SK-N-SH (cell line): ENCODE data around the gene PKM. TPM values are rescaled to one million over a fixed set of nuclear protein-coding genes. Genes with fewer than 3 reads are reported as not detected.

Source experiments
- CTCF ChIA-PET: fragments of 300-600, 350-600 bp; formaldehyde crosslinking; extraction: SDS; loops from one replicate; lab custom pipeline; 2021; lab: Yijun Ruan, JAX
- POLR2A ChIA-PET: fragments of 350-600 bp; sonication (Branson Sonifier 250); formaldehyde crosslinking; extraction: SDS; loops from one replicate; lab custom pipeline; 2020; ENCODE audit warnings: antibody characterized with exemption, inconsistent platforms; lab: Yijun Ruan, JAX
- DNase-seq: peaks from one replicate; pipeline ENCODE4 v3.0.0; 2012
- H2AFZ ChIP-seq: fragments of 200-600 bp; sonication (generic); 2 replicates; pipeline ENCODE4 v1.8.1; 2016; ENCODE audit warnings: antibody characterized with exemption, mild to moderate bottlenecking, low read depth
- H3F3A ChIP-seq: fragments of 200-600 bp; sonication (generic); replicated peaks from 2 replicates; pipeline ENCODE3; 2016; ENCODE audit warnings: antibody characterized with exemption, mild to moderate bottlenecking; ENCODE audit not compliant: insufficient read depth
- H3K27ac ChIP-seq, 2 experiments: fragments of 200-500 bp in 1 of 2; fragments of 200-600 bp in 1 of 2; sonication (Bioruptor generic) in 1 of 2; sonication (generic), shearing (Covaris generic) in 1 of 2; 2 replicates each; pipeline versions ENCODE4 v1.5.1 to v1.6.1; 2014 to 2016; ENCODE audit warnings: low read depth in 2 of 2, inconsistent platforms in 1 of 2, low read length in 1 of 2, mild to moderate bottlenecking in 1 of 2, mixed read lengths in 1 of 2
- H3K27me3 ChIP-seq: fragments of 200-600 bp; sonication (generic), shearing (Covaris generic); 2 replicates; pipeline ENCODE4 v1.6.1; 2016; ENCODE audit warnings: mixed run types; ENCODE audit not compliant: insufficient read depth
- H3K36me3 ChIP-seq, 2 experiments: fragments of 200-500 bp in 1 of 2; fragments of 200-600 bp in 1 of 2; sonication (Bioruptor generic) in 1 of 2; sonication (generic) in 1 of 2; replicated peaks in 1 of 2; 2 replicates each; pipeline versions ENCODE3 to v1.5.1; 2014 to 2016; ENCODE audit warnings: low read length in 1 of 2, mild to moderate bottlenecking in 1 of 2; ENCODE audit not compliant: insufficient read depth in 2 of 2, control insufficient read depth in 1 of 2
- H3K4me1 ChIP-seq, 2 experiments: fragments of 200-500 bp in 1 of 2; fragments of 200-600 bp in 1 of 2; sonication (Bioruptor generic) in 1 of 2; sonication (generic), shearing (Covaris generic) in 1 of 2; 2 replicates each; pipeline versions ENCODE4 v1.5.1 to v1.6.1; 2014 to 2016; ENCODE audit warnings: low read depth in 1 of 2, low read length in 1 of 2, mixed run types in 1 of 2; ENCODE audit not compliant: insufficient read depth in 2 of 2, control insufficient read depth in 1 of 2
- H3K4me2 ChIP-seq: fragments of 200-600 bp; sonication (generic), shearing (Covaris generic); 2 replicates; pipeline ENCODE4 v1.6.1; 2017; ENCODE audit warnings: mixed run types
- H3K4me3 ChIP-seq, 2 experiments: fragments of 200-500 bp in 1 of 2; fragments of 200-600 bp in 1 of 2; sonication (Bioruptor generic) in 1 of 2; sonication (generic), shearing (Covaris generic) in 1 of 2; 2 replicates each; pipeline versions ENCODE4 v1.5.1 to v1.8.1; 2014 to 2016; ENCODE audit warnings: low read depth in 2 of 2, inconsistent platforms in 1 of 2, low read length in 1 of 2, mild to moderate bottlenecking in 1 of 2, mixed read lengths in 1 of 2, moderate library complexity in 1 of 2
- H3K79me2 ChIP-seq: fragments of 200-600 bp; sonication (generic); 2 replicates; pipeline ENCODE4 v1.8.1; 2017; ENCODE audit warnings: mild to moderate bottlenecking; ENCODE audit not compliant: insufficient read depth
- H3K9ac ChIP-seq: fragments of 200-600 bp; sonication (generic); 2 replicates; pipeline ENCODE4 v1.6.1; 2017; ENCODE audit warnings: mixed run types
- H3K9me2 ChIP-seq: fragments of 200-600 bp; sonication (generic); 2 replicates; pipeline ENCODE4 v1.6.1; 2017; ENCODE audit warnings: mixed run types
- H3K9me3 ChIP-seq: fragments of 200-600 bp; sonication (generic); 2 replicates; pipeline ENCODE4 v1.6.1; 2017; ENCODE audit warnings: mixed run types, mild to moderate bottlenecking, moderate library complexity
- H4K20me1 ChIP-seq: fragments of 200-600 bp; sonication (generic); 2 replicates; pipeline ENCODE4 v1.6.1; 2017; ENCODE audit warnings: mild to moderate bottlenecking, mixed run types; ENCODE audit not compliant: insufficient read depth
- GABPA ChIP-seq: IDR thresholded peaks from 2 replicates; pipeline ENCODE4 v1.4.0; 2012; ENCODE audit warnings: low read depth, mild to moderate bottlenecking
- GATA2 ChIP-seq: sonication (generic); formaldehyde crosslinking; IDR thresholded peaks from 2 replicates; pipeline ENCODE4 v1.5.0; 2020; ENCODE audit warnings: mild to moderate bottlenecking, missing genetic modification reagents
- JUND ChIP-seq: IDR thresholded peaks from 2 replicates; pipeline ENCODE4 v1.4.0; 2012
- MEF2A ChIP-seq: IDR thresholded peaks from 2 replicates; pipeline ENCODE4 v1.4.0; 2012; ENCODE audit warnings: low read depth, borderline replicate concordance
- MXI1 ChIP-seq: IDR thresholded peaks from 2 replicates; pipeline ENCODE4 v1.6.1; 2012; ENCODE audit warnings: mild to moderate bottlenecking, low read depth, low read length, improper control_type of control experiment
- POLR2AphosphoS5 ChIP-seq: IDR thresholded peaks from 2 replicates; pipeline ENCODE4 v1.6.1; 2012; ENCODE audit warnings: low read depth, low read length
- RAD21 ChIP-seq: IDR thresholded peaks from 2 replicates; pipeline ENCODE4 v1.6.1; 2012; ENCODE audit warnings: mild to moderate bottlenecking, low read length
- SMC3 ChIP-seq: IDR thresholded peaks from 2 replicates; pipeline ENCODE4 v1.6.1; 2012; ENCODE audit warnings: low read depth, low read length, improper control_type of control experiment
- TAF1 ChIP-seq: IDR thresholded peaks from 2 replicates; pipeline ENCODE4 v1.6.1; 2012; ENCODE audit warnings: low read depth, mild to moderate bottlenecking, low read length, moderate library complexity, borderline replicate concordance
- TCF12 ChIP-seq: IDR thresholded peaks from 2 replicates; pipeline ENCODE4 v1.4.0; 2012
- WGBS: methylation state at CpG from one replicate; pipeline ENCODE4 v1.1.6; 2017; ENCODE audit warnings: low lambda C conversion rate; 5-methylcytosine and 5-hydroxymethylcytosine counted together
- polyA plus RNA-seq, 3 experiments: library from polyadenylated mRNA; depleted of rRNA; stranded (reverse); fragments of >200 nt; gene quantifications; 2 replicates each; pipeline ENCODE4 v1.2.3, GENCODE V29; 2012
- TF ChIP-seq, protein P1 (sequence below): fragments of 200-600 bp; sonication (generic); IDR thresholded peaks from 2 replicates; pipeline ENCODE4 v1.6.1; 2017; ENCODE audit warnings: antibody characterized with exemption, mild to moderate bottlenecking, moderate library complexity
- TF ChIP-seq, protein P2 (sequence below): IDR thresholded peaks from 2 replicates; pipeline ENCODE4 v1.4.0; 2012; ENCODE audit warnings: low read depth, borderline replicate concordance
- TF ChIP-seq, protein P3 (sequence below): IDR thresholded peaks from 2 replicates; pipeline ENCODE4 v1.6.1; 2012; ENCODE audit warnings: mild to moderate bottlenecking, low read depth, low read length, moderate library complexity
- TF ChIP-seq, protein P4 (sequence below): IDR thresholded peaks from 2 replicates; pipeline ENCODE4 v1.4.0; 2012; ENCODE audit warnings: low read depth, borderline replicate concordance

The PKM gene
- polyA plus RNA-seq, 1 of the 3 experiments (the other 2 are of a cell fraction): 1,453 TPM

DNA sequence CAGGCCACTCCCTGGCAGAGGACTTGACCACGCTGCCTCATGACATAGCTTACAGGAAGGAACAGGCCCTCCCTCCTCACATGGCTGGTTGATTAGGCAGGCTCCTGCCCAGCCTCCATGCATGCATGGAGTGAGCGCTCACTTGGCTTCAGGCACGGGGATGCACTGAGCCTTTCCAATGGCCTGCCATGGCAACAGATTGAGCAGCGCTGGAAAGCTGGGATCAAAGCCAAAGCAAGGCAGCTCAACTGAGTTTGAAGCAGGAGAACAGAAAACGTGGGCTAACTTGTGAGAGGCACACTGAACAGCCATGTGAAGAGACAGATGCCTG, 27.5 kb downstream of the PKM start (continued):
- TF ChIP-seq MXI1 (peak; percentile 99), SMC3 (no peak), MEF2A (no peak), TAF1 (0 out of 2 replicates have a peak, but pooled peaks have one; percentile 28)
- TF ChIP-seq, protein P1, sequence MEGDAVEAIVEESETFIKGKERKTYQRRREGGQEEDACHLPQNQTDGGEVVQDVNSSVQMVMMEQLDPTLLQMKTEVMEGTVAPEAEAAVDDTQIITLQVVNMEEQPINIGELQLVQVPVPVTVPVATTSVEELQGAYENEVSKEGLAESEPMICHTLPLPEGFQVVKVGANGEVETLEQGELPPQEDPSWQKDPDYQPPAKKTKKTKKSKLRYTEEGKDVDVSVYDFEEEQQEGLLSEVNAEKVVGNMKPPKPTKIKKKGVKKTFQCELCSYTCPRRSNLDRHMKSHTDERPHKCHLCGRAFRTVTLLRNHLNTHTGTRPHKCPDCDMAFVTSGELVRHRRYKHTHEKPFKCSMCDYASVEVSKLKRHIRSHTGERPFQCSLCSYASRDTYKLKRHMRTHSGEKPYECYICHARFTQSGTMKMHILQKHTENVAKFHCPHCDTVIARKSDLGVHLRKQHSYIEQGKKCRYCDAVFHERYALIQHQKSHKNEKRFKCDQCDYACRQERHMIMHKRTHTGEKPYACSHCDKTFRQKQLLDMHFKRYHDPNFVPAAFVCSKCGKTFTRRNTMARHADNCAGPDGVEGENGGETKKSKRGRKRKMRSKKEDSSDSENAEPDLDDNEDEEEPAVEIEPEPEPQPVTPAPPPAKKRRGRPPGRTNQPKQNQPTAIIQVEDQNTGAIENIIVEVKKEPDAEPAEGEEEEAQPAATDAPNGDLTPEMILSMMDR: no peak
- TF ChIP-seq, protein P2, sequence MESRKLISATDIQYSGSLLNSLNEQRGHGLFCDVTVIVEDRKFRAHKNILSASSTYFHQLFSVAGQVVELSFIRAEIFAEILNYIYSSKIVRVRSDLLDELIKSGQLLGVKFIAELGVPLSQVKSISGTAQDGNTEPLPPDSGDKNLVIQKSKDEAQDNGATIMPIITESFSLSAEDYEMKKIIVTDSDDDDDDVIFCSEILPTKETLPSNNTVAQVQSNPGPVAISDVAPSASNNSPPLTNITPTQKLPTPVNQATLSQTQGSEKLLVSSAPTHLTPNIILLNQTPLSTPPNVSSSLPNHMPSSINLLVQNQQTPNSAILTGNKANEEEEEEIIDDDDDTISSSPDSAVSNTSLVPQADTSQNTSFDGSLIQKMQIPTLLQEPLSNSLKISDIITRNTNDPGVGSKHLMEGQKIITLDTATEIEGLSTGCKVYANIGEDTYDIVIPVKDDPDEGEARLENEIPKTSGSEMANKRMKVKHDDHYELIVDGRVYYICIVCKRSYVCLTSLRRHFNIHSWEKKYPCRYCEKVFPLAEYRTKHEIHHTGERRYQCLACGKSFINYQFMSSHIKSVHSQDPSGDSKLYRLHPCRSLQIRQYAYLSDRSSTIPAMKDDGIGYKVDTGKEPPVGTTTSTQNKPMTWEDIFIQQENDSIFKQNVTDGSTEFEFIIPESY: no peak
- TF ChIP-seq, protein P3, sequence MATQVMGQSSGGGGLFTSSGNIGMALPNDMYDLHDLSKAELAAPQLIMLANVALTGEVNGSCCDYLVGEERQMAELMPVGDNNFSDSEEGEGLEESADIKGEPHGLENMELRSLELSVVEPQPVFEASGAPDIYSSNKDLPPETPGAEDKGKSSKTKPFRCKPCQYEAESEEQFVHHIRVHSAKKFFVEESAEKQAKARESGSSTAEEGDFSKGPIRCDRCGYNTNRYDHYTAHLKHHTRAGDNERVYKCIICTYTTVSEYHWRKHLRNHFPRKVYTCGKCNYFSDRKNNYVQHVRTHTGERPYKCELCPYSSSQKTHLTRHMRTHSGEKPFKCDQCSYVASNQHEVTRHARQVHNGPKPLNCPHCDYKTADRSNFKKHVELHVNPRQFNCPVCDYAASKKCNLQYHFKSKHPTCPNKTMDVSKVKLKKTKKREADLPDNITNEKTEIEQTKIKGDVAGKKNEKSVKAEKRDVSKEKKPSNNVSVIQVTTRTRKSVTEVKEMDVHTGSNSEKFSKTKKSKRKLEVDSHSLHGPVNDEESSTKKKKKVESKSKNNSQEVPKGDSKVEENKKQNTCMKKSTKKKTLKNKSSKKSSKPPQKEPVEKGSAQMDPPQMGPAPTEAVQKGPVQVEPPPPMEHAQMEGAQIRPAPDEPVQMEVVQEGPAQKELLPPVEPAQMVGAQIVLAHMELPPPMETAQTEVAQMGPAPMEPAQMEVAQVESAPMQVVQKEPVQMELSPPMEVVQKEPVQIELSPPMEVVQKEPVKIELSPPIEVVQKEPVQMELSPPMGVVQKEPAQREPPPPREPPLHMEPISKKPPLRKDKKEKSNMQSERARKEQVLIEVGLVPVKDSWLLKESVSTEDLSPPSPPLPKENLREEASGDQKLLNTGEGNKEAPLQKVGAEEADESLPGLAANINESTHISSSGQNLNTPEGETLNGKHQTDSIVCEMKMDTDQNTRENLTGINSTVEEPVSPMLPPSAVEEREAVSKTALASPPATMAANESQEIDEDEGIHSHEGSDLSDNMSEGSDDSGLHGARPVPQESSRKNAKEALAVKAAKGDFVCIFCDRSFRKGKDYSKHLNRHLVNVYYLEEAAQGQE: no peak
- TF ChIP-seq, protein P4, sequence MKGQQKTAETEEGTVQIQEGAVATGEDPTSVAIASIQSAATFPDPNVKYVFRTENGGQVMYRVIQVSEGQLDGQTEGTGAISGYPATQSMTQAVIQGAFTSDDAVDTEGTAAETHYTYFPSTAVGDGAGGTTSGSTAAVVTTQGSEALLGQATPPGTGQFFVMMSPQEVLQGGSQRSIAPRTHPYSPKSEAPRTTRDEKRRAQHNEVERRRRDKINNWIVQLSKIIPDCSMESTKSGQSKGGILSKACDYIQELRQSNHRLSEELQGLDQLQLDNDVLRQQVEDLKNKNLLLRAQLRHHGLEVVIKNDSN: peak; percentile 24; the same call in 1 of the 2 replicates

DNA sequence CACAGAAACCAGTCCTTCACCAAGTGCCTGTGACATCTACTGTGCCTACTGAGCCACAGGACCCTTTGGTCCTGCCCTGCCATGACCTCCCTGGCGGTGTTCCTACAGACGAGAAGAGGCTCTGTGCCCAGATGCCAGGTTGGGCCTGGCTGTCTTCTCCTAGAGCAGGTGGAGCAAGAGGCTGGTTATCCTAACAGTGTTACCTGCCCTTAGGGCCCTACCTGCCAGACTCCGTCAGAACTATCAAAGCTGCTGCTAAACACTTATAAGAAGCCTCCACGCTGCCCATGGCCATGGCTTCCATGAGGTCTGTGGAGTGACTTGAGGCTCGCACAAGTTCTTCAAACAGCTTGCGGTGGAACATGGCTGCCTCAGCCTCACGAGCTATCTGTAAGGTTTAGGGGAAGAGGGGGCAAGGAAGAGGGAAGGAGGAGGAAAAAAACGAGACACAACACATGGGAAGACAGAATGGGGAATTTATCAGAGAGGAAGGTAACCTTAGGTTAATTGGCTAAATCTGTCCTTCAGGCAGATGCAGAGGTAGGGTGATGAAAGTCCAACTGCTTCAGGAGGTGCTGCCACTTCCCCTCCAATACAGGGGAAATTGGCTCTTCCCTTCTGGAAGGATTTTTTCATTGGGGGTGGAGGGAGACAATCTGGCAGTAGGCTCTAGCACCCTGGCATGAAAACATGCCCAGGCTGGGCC, 28.0 kb downstream of the PKM start:
- H3K27ac ChIP-seq: peak overlapping the region; percentile 66 to 94
- no peak for DNase-seq
- H3K9me3 ChIP-seq: no peaks in the 10 kb centered on the region
- H3K9me2 ChIP-seq: no peaks in the 10 kb centered on the region
- no peak overlapping the region for H2AFZ ChIP-seq
- H3F3A ChIP-seq: peaks cover 91% of the 10 kb centered on the region
- H3K4me3 ChIP-seq: no peak overlapping the region
- H4K20me1 ChIP-seq: peaks cover 99% of the 10 kb centered on the region
- 85% methylated on average over 6 of the region's 8 CpGs for WGBS
- POLR2A ChIA-PET: interaction anchor here (0.9 to 1.7 kb wide), 5 partner anchors 13 to 27 kb away, joined by 3 to 15 read pairs (median 6); partner anchors contain the start of gene PKM
- CTCF ChIA-PET: interaction anchor here (0.8 to 1.7 kb wide), 4 partner anchors 14 to 459 kb away, joined by 3 to 7 read pairs (median 4); no protein-coding TSS in a partner anchor
- no peaks in the 10 kb centered on the region for H3K27me3 ChIP-seq
- peak overlapping the region; percentile 28; the same call in 1 of the 2 replicates for H3K4me2 ChIP-seq
- H3K79me2 ChIP-seq: peaks cover 38% of the 10 kb centered on the region
- H3K4me1 ChIP-seq: peaks cover 35 to 37% of the 10 kb centered on the region in 2 experiments
- H3K9ac ChIP-seq: 0 out of 2 replicates have a peak overlapping the region, but pooled peaks have one; percentile 23
- H3K36me3 ChIP-seq: peaks cover 92 to 97% of the 10 kb centered on the region in 2 experiments
- TF ChIP-seq RAD21 (no peak), JUND (no peak), GABPA (no peak), MXI1 (no peak), POLR2AphosphoS5 (no peak), GATA2 (CRISPR knock-in tag) (no peak), TCF12 (no peak)
- TF ChIP-seq, protein P1: no peak
- TF ChIP-seq, protein P3: no peak
